ENCODE data around the gene TAMALIN. TPM values are rescaled to one million over a fixed set of nuclear protein-coding genes. Genes with fewer than 3 reads are reported as not detected.
A peak's percentile ranks its signal among the peaks of the same experiment; 100 is the strongest.

The TAMALIN gene
- total RNA-seq, 1 experiment from 2014 or later: 2.2 TPM

- H3K27me3 ChIP-seq (ENCODE audit: control insufficient read depth, insufficient read depth, low read length): peaks cover 23% of the 10 kb centered on the region
- H3K4me3 ChIP-seq (ENCODE audit: insufficient read depth, low read depth, low read length): peak overlapping the region; percentile 36
- no peaks in the 10 kb centered on the region for H3K36me3 ChIP-seq (replicated peaks; ENCODE audit: control insufficient read depth, insufficient read depth, low read length)
- DNase-seq: no peak
Measured at GRCh38 chr12:52014567-52015530, 8.1 kb downstream of the TAMALIN start.

- DNase-seq: no peak
- peaks cover 25% of the 10 kb centered on the region for H3K27me3 ChIP-seq (ENCODE audit: control insufficient read depth, insufficient read depth, low read length)
- no peaks in the 10 kb centered on the region for H3K36me3 ChIP-seq (replicated peaks; ENCODE audit: control insufficient read depth, insufficient read depth, low read length)
- no peak overlapping the region for H3K4me3 ChIP-seq (ENCODE audit: insufficient read depth, low read depth, low read length)
Measured at GRCh38 chr12:52015532-52016041, 8.8 kb downstream of the TAMALIN start.

GRCh38 chr12:52018433-52019112 is 11.8 kb downstream of the TAMALIN start:
- no peak for DNase-seq
- Histone ChIP-seq H3K4me3 (ENCODE audit: insufficient read depth, low read depth, low read length) (no peak overlapping the region), H3K27me3 (ENCODE audit: control insufficient read depth, insufficient read depth, low read length) (peaks cover 45% of the 10 kb centered on the region), H3K36me3 (replicated peaks; ENCODE audit: control insufficient read depth, insufficient read depth, low read length) (no peaks in the 10 kb centered on the region)

- Histone ChIP-seq H3K36me3 (replicated peaks; ENCODE audit: control insufficient read depth, insufficient read depth, low read length) (no peaks in the 10 kb centered on the region), H3K27me3 (ENCODE audit: control insufficient read depth, insufficient read depth, low read length) (peaks cover 46% of the 10 kb centered on the region), H3K4me3 (ENCODE audit: insufficient read depth, low read depth, low read length) (no peak overlapping the region)
- DNase-seq: no peak
Measured at GRCh38 chr12:52019113-52019770, 12.5 kb downstream of the TAMALIN start.

- H3K4me3 ChIP-seq (ENCODE audit: insufficient read depth, low read depth, low read length): no peak overlapping the region
- peak; percentile 92 for DNase-seq
- no peaks in the 10 kb centered on the region for H3K36me3 ChIP-seq (replicated peaks; ENCODE audit: control insufficient read depth, insufficient read depth, low read length)
- peaks cover 39% of the 10 kb centered on the region for H3K27me3 ChIP-seq (ENCODE audit: control insufficient read depth, insufficient read depth, low read length)
Measured at GRCh38 chr12:52020539-52021336, 14.0 kb downstream of the TAMALIN start.

GRCh38 chr12:52022841-52023181 is 16.1 kb downstream of the TAMALIN start:
- peak; percentile 85 for DNase-seq
- Histone ChIP-seq H3K27me3 (ENCODE audit: control insufficient read depth, insufficient read depth, low read length) (peaks cover 33% of the 10 kb centered on the region), H3K36me3 (replicated peaks; ENCODE audit: control insufficient read depth, insufficient read depth, low read length) (no peaks in the 10 kb centered on the region), H3K4me3 (ENCODE audit: insufficient read depth, low read depth, low read length) (peak overlapping the region; percentile 53)

GRCh38 chr12:52023182-52023975 is 16.6 kb downstream of the TAMALIN start:
- Histone ChIP-seq H3K4me3 (ENCODE audit: insufficient read depth, low read depth, low read length) (peak overlapping the region; percentile 53), H3K27me3 (ENCODE audit: control insufficient read depth, insufficient read depth, low read length) (peaks cover 33% of the 10 kb centered on the region), H3K36me3 (replicated peaks; ENCODE audit: control insufficient read depth, insufficient read depth, low read length) (no peaks in the 10 kb centered on the region)
- DNase-seq: peak; percentile 99

GRCh38 chr12:52023976-52024688 is 17.4 kb downstream of the TAMALIN start:
- no peak for DNase-seq
- peaks cover 33% of the 10 kb centered on the region for H3K27me3 ChIP-seq (ENCODE audit: control insufficient read depth, insufficient read depth, low read length)
- H3K36me3 ChIP-seq (replicated peaks; ENCODE audit: control insufficient read depth, insufficient read depth, low read length): no peaks in the 10 kb centered on the region
- H3K4me3 ChIP-seq (ENCODE audit: insufficient read depth, low read depth, low read length): peak overlapping the region; percentile 53

- Histone ChIP-seq H3K36me3 (replicated peaks; ENCODE audit: control insufficient read depth, insufficient read depth, low read length) (no peaks in the 10 kb centered on the region), H3K4me3 (ENCODE audit: insufficient read depth, low read depth, low read length) (no peak overlapping the region), H3K27me3 (ENCODE audit: control insufficient read depth, insufficient read depth, low read length) (peaks cover 33% of the 10 kb centered on the region)
- DNase-seq: no peak
Measured at GRCh38 chr12:52024845-52025230, 18.1 kb downstream of the TAMALIN start.

GRCh38 chr12:52026263-52026662 is 19.5 kb downstream of the TAMALIN start:
- no peaks in the 10 kb centered on the region for H3K36me3 ChIP-seq (replicated peaks; ENCODE audit: control insufficient read depth, insufficient read depth, low read length)
- DNase-seq: no peak
- H3K27me3 ChIP-seq (ENCODE audit: control insufficient read depth, insufficient read depth, low read length): peaks cover 29% of the 10 kb centered on the region
- H3K4me3 ChIP-seq (ENCODE audit: insufficient read depth, low read depth, low read length): no peak overlapping the region

- DNase-seq: no peak
- peaks cover 22% of the 10 kb centered on the region for H3K27me3 ChIP-seq (ENCODE audit: control insufficient read depth, insufficient read depth, low read length)
- no peaks in the 10 kb centered on the region for H3K36me3 ChIP-seq (replicated peaks; ENCODE audit: control insufficient read depth, insufficient read depth, low read length)
- no peak overlapping the region for H3K4me3 ChIP-seq (ENCODE audit: insufficient read depth, low read depth, low read length)
Measured at GRCh38 chr12:52027085-52027843, 20.5 kb downstream of the TAMALIN start.

GRCh38 chr12:52029685-52030084 is 22.9 kb downstream of the TAMALIN start:
- DNase-seq: peak; percentile 92
- no peaks in the 10 kb centered on the region for H3K36me3 ChIP-seq (replicated peaks; ENCODE audit: control insufficient read depth, insufficient read depth, low read length)
- no peak overlapping the region for H3K4me3 ChIP-seq (ENCODE audit: insufficient read depth, low read depth, low read length)
- peaks cover 11% of the 10 kb centered on the region for H3K27me3 ChIP-seq (ENCODE audit: control insufficient read depth, insufficient read depth, low read length)
